Measurements from ENCODE around the gene PYHIN1.

- TF ChIP-seq CTCF (IDR thresholded peaks at IDR 0.05) (no peak), POLR2A (IDR thresholded peaks at IDR 0.05) (no peak)
Measured at GRCh38 chr1:159025043-159025442, 93.7 kb downstream of the PYHIN1 start.
